Fibroblast of skin of left biceps (primary cell): ENCODE measurements around the gene HMCN2.

ENCODE experiments used
- DNase-seq, 2 experiments: peaks; one replicate each; pipeline ENCODE4 v3.0.0-alpha.2; 2013; ENCODE audit warnings: low read depth in 2 of 2

The HMCN2 gene

GRCh38 chr9:130345009-130345896, 79.7 kb downstream of the HMCN2 start:
- no peak for DNase-seq

- DNase-seq, result no peak
Measured at GRCh38 chr9:130345897-130346385, 80.4 kb downstream of the HMCN2 start.

- no peak for DNase-seq
Measured at GRCh38 chr9:130346431-130346830, 80.9 kb downstream of the HMCN2 start.

- no peak for DNase-seq
Measured at GRCh38 chr9:130347036-130347435, 81.5 kb downstream of the HMCN2 start.

GRCh38 chr9:130347931-130348330, 82.4 kb downstream of the HMCN2 start:
- DNase-seq, result no peak

- no peak for DNase-seq
Measured at GRCh38 chr9:130348341-130348740, 82.8 kb downstream of the HMCN2 start.

GRCh38 chr9:130348881-130349280, 83.3 kb downstream of the HMCN2 start:
- DNase-seq, result no peak

- DNase-seq, result no peak
Measured at GRCh38 chr9:130349398-130349797, 83.8 kb downstream of the HMCN2 start.

GRCh38 chr9:130351343-130351742, 85.8 kb downstream of the HMCN2 start:
- no peak for DNase-seq

GRCh38 chr9:130352081-130352480, 86.5 kb downstream of the HMCN2 start:
- DNase-seq, result no peak

GRCh38 chr9:130352586-130353285, 87.2 kb downstream of the HMCN2 start:
- DNase-seq, result no peak

- DNase-seq, result no peak
Measured at GRCh38 chr9:130354378-130354777, 88.8 kb downstream of the HMCN2 start.

- DNase-seq, result no peak
Measured at GRCh38 chr9:130354806-130355205, 89.2 kb downstream of the HMCN2 start.

- DNase-seq, result no peak
Measured at GRCh38 chr9:130356033-130356432, 90.5 kb downstream of the HMCN2 start.

GRCh38 chr9:130356877-130357584, 91.5 kb downstream of the HMCN2 start:
- no peak for DNase-seq

GRCh38 chr9:130358928-130359327, 93.4 kb downstream of the HMCN2 start:
- DNase-seq, result no peak

- DNase-seq, result no peak
Measured at GRCh38 chr9:130359819-130360218, 94.3 kb downstream of the HMCN2 start.

GRCh38 chr9:130360672-130361071, 95.1 kb downstream of the HMCN2 start:
- DNase-seq, result no peak

GRCh38 chr9:130361873-130362362, 96.4 kb downstream of the HMCN2 start:
- no peak for DNase-seq

- no peak for DNase-seq
Measured at GRCh38 chr9:130362691-130363090, 97.1 kb downstream of the HMCN2 start.

GRCh38 chr9:130363755-130364404, 98.3 kb downstream of the HMCN2 start:
- no peak for DNase-seq
